ENCODE measurements around the gene PRKAR1A. TPM values are rescaled to one million over a fixed set of nuclear protein-coding genes. Genes with fewer than 3 reads are reported as not detected.

The PRKAR1A gene
- total and polyA plus RNA-seq, 4 donors = 55.6 to 118 (median 104) TPM

DNA sequence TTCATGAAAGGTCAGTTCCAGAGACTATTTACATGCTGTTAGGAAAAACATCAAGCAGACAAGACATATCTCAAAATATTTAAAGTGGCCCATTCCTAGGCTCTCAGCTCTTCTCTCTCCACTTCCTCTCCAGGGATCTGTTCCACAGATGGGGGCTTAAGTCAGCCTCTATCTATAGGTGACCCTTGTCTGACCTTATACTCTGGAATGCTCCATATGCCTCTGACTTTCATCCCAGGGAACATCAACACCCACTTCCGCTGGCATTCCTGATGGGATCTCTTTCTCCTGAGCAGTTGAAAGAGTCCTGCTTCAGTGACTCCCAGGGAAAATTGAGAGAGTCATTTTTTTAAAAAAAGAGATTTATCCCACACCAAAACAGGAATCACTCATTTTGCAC lies 43.4 kb upstream of the PRKAR1A start:
- no peak for DNase-seq (ENCODE audit: low spot score)
- TF ChIP-seq HNF4G (IDR thresholded peaks at IDR 0.05) (no peak), ATF3 (IDR thresholded peaks at IDR 0.05) (no peak), RAD21 (IDR thresholded peaks at IDR 0.05) (no peak), JUND (IDR thresholded peaks at IDR 0.05) (no peak), FOXA2 (IDR thresholded peaks at IDR 0.05) (no peak), FOXA1 (IDR thresholded peaks at IDR 0.05) (no peak)
- TF ChIP-seq, protein P1, sequence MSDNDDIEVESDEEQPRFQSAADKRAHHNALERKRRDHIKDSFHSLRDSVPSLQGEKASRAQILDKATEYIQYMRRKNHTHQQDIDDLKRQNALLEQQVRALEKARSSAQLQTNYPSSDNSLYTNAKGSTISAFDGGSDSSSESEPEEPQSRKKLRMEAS (IDR thresholded peaks at IDR 0.05) = no peak
- TF ChIP-seq, protein P2, sequence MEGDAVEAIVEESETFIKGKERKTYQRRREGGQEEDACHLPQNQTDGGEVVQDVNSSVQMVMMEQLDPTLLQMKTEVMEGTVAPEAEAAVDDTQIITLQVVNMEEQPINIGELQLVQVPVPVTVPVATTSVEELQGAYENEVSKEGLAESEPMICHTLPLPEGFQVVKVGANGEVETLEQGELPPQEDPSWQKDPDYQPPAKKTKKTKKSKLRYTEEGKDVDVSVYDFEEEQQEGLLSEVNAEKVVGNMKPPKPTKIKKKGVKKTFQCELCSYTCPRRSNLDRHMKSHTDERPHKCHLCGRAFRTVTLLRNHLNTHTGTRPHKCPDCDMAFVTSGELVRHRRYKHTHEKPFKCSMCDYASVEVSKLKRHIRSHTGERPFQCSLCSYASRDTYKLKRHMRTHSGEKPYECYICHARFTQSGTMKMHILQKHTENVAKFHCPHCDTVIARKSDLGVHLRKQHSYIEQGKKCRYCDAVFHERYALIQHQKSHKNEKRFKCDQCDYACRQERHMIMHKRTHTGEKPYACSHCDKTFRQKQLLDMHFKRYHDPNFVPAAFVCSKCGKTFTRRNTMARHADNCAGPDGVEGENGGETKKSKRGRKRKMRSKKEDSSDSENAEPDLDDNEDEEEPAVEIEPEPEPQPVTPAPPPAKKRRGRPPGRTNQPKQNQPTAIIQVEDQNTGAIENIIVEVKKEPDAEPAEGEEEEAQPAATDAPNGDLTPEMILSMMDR (IDR thresholded peaks at IDR 0.05; ENCODE audit: low read depth, low read length, missing input control) = no peak
- TF ChIP-seq, protein P3, sequence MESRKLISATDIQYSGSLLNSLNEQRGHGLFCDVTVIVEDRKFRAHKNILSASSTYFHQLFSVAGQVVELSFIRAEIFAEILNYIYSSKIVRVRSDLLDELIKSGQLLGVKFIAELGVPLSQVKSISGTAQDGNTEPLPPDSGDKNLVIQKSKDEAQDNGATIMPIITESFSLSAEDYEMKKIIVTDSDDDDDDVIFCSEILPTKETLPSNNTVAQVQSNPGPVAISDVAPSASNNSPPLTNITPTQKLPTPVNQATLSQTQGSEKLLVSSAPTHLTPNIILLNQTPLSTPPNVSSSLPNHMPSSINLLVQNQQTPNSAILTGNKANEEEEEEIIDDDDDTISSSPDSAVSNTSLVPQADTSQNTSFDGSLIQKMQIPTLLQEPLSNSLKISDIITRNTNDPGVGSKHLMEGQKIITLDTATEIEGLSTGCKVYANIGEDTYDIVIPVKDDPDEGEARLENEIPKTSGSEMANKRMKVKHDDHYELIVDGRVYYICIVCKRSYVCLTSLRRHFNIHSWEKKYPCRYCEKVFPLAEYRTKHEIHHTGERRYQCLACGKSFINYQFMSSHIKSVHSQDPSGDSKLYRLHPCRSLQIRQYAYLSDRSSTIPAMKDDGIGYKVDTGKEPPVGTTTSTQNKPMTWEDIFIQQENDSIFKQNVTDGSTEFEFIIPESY (IDR thresholded peaks at IDR 0.05) = no peak
- no peaks in the 10 kb centered on the region for H3K36me3 ChIP-seq (ENCODE audit: control insufficient read depth in 4 of 4, insufficient read depth in 3 of 4, low read depth in 1 of 4, low read length in 3 of 4)
- no peak overlapping the region for H3K4me3 ChIP-seq (ENCODE audit: low read depth in 1 of 3, low read length in 3 of 3)
- H3K9ac ChIP-seq (ENCODE audit: low read depth in 1 of 2, low read length in 2 of 2) = no peak overlapping the region
- no peak overlapping the region for H3K27ac ChIP-seq (ENCODE audit: low read depth in 1 of 2, low read length in 2 of 2)
- H3K4me1 ChIP-seq (ENCODE audit: control insufficient read depth in 4 of 4, insufficient read depth in 4 of 4, low read length in 3 of 4) = peaks cover 0 to 3% (median 0%) of the 10 kb centered on the region in 4 donors
- H3K27me3 ChIP-seq (ENCODE audit: control insufficient read depth in 4 of 4, insufficient read depth in 4 of 4, low read length in 3 of 4) = no peaks in the 10 kb centered on the region
- no peaks in the 10 kb centered on the region for H3K9me3 ChIP-seq (ENCODE audit: control insufficient read depth in 4 of 4, low read length in 3 of 4)
- 97% methylated on average over 1 of the region's 1 CpG for WGBS

- TF ChIP-seq HNF4G (IDR thresholded peaks at IDR 0.05) (no peak), REST (IDR thresholded peaks at IDR 0.05) (no peak), TAF1 (conservative IDR thresholded peaks at IDR 0.05) (no peak), JUND (IDR thresholded peaks at IDR 0.05) (no peak), EGR1 (IDR thresholded peaks at IDR 0.05; ENCODE audit: low read depth in 2 of 2) (no peak), RXRA (IDR thresholded peaks at IDR 0.05) (no peak), SP1 (IDR thresholded peaks at IDR 0.05) (no peak), RAD21 (IDR thresholded peaks at IDR 0.05) (no peak), ATF3 (IDR thresholded peaks at IDR 0.05) (no peak)
- TF ChIP-seq, protein P2 (IDR thresholded peaks at IDR 0.05; ENCODE audit: low read depth, low read length, missing input control) = no peak
- DNase-seq (ENCODE audit: low spot score) = no peak
- Histone ChIP-seq H3K4me3 (ENCODE audit: low read depth in 1 of 3, low read length in 3 of 3) (no peak overlapping the region), H3K27me3 (ENCODE audit: control insufficient read depth in 4 of 4, insufficient read depth in 4 of 4, low read length in 3 of 4) (no peaks in the 10 kb centered on the region), H3K9ac (ENCODE audit: low read depth in 1 of 2, low read length in 2 of 2) (no peak overlapping the region), H3K4me1 (ENCODE audit: control insufficient read depth in 4 of 4, insufficient read depth in 4 of 4, low read length in 3 of 4) (peaks cover 0 to 2% (median under 1%) of the 10 kb centered on the region in 4 donors), H3K9me3 (ENCODE audit: control insufficient read depth in 4 of 4, low read length in 3 of 4) (no peaks in the 10 kb centered on the region), H3K27ac (ENCODE audit: low read depth in 1 of 2, low read length in 2 of 2) (no peak overlapping the region), H3K36me3 (ENCODE audit: control insufficient read depth in 4 of 4, insufficient read depth in 3 of 4, low read depth in 1 of 4, low read length in 3 of 4) (no peaks in the 10 kb centered on the region)
- WGBS = 100% methylated on average over 1 of the region's 1 CpG
Measured at GRCh38 chr17:68470961-68471360, 41.3 kb upstream of the PRKAR1A start.
